ENCODE measurements around the gene ACVRL1. TPM values are rescaled to one million over a fixed set of nuclear protein-coding genes. Genes with fewer than 3 reads are reported as not detected.

ACVRL1 gene
- total RNA-seq, 2 experiments from 2014 or later, result not detected

GRCh38 chr12:51934080-51934479 lies 26.8 kb downstream of the ACVRL1 start:
- DNase-seq, result no peak
- Histone ChIP-seq H3K9me3 (ENCODE audit: control insufficient read depth in 1 of 2, insufficient read depth in 1 of 2, low read length in 2 of 2) (no peaks in the 10 kb centered on the region), H3K36me3 (ENCODE audit: insufficient read depth, low read length) (no peaks in the 10 kb centered on the region), H3K4me1 (ENCODE audit: insufficient read depth, low read length) (no peaks in the 10 kb centered on the region), H3K27ac (ENCODE audit: low read depth in 1 of 2, low read length in 2 of 2) (no peak overlapping the region), H3K27me3 (ENCODE audit: control insufficient read depth in 1 of 2, insufficient read depth in 2 of 2, low read length in 2 of 2) (no peaks in the 10 kb centered on the region), H3K4me3 (ENCODE audit: low read length) (no peak overlapping the region)
- no peaks in the 10 kb centered on the region for H3K9me3 Mint-ChIP-seq
- H3K36me3 Mint-ChIP-seq (ENCODE audit: low read depth), result no peaks in the 10 kb centered on the region
- H3K4me3 Mint-ChIP-seq, result no peak overlapping the region
- H3K27ac Mint-ChIP-seq, result no peak overlapping the region
- CTCF ChIA-PET, result no interaction called here
- TF ChIP-seq, protein P1, sequence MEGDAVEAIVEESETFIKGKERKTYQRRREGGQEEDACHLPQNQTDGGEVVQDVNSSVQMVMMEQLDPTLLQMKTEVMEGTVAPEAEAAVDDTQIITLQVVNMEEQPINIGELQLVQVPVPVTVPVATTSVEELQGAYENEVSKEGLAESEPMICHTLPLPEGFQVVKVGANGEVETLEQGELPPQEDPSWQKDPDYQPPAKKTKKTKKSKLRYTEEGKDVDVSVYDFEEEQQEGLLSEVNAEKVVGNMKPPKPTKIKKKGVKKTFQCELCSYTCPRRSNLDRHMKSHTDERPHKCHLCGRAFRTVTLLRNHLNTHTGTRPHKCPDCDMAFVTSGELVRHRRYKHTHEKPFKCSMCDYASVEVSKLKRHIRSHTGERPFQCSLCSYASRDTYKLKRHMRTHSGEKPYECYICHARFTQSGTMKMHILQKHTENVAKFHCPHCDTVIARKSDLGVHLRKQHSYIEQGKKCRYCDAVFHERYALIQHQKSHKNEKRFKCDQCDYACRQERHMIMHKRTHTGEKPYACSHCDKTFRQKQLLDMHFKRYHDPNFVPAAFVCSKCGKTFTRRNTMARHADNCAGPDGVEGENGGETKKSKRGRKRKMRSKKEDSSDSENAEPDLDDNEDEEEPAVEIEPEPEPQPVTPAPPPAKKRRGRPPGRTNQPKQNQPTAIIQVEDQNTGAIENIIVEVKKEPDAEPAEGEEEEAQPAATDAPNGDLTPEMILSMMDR (IDR thresholded peaks at IDR 0.05), result no peak
- H3K27me3 Mint-ChIP-seq, result no peaks in the 10 kb centered on the region
- H3K4me1 Mint-ChIP-seq (ENCODE audit: low read depth), result no peaks in the 10 kb centered on the region
- intact Hi-C loops (cut with DNase I, micrococcal nuclease), result no loop called here
- ATAC-seq (ENCODE audit: poor library complexity), result no peak
- POLR2A ChIA-PET, result no interaction called here

DNA sequence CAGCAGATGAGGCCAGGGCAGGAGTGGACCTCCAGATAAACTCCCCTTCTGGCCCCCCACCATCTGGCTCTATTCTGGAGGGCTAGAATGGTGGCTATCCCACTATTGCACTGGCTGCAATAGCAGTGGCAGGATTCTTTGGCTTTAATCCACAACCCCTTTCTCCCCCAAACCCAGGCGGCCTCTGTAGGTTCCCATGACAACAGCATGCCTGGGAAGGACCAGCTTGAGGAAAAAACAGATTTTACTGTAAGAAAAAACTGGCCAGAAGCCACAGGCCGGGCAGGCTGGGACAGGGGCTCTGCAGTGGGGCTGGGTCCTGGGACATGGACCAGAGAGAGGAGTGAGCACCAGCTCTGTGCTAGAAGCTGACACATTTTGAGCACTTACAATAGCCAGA lies 30.6 kb downstream of the ACVRL1 start:
- Mint-ChIP-seq H3K36me3 (ENCODE audit: low read depth) (no peaks in the 10 kb centered on the region), H3K9me3 (no peaks in the 10 kb centered on the region), H3K4me1 (ENCODE audit: low read depth) (peaks cover 6% of the 10 kb centered on the region), H3K27ac (no peak overlapping the region), H3K4me3 (no peak overlapping the region), H3K27me3 (no peaks in the 10 kb centered on the region)
- Histone ChIP-seq H3K4me3 (ENCODE audit: low read length) (no peak overlapping the region), H3K27ac (ENCODE audit: low read depth in 1 of 2, low read length in 2 of 2) (no peak overlapping the region), H3K27me3 (ENCODE audit: control insufficient read depth in 1 of 2, insufficient read depth in 2 of 2, low read length in 2 of 2) (peaks cover 0 to 2% of the 10 kb centered on the region in 2 experiments), H3K9me3 (ENCODE audit: control insufficient read depth in 1 of 2, insufficient read depth in 1 of 2, low read length in 2 of 2) (no peaks in the 10 kb centered on the region), H3K36me3 (ENCODE audit: insufficient read depth, low read length) (no peaks in the 10 kb centered on the region), H3K4me1 (ENCODE audit: insufficient read depth, low read length) (no peaks in the 10 kb centered on the region)
- ChIA-PET CTCF (no interaction called here), POLR2A (no interaction called here)
- ATAC-seq (ENCODE audit: poor library complexity), result no peak
- no peak for DNase-seq
- TF ChIP-seq, protein P1 (IDR thresholded peaks at IDR 0.05), result no peak
- intact Hi-C loops (cut with DNase I, micrococcal nuclease), result no loop called here

GRCh38 chr12:51938726-51939125 lies 31.4 kb downstream of the ACVRL1 start:
- ATAC-seq (ENCODE audit: poor library complexity), result no peak
- Mint-ChIP-seq H3K27ac (no peak overlapping the region), H3K4me3 (no peak overlapping the region), H3K27me3 (no peaks in the 10 kb centered on the region), H3K4me1 (ENCODE audit: low read depth) (peaks cover 6% of the 10 kb centered on the region), H3K9me3 (no peaks in the 10 kb centered on the region), H3K36me3 (ENCODE audit: low read depth) (no peaks in the 10 kb centered on the region)
- TF ChIP-seq, protein P1 (IDR thresholded peaks at IDR 0.05), result no peak
- Histone ChIP-seq H3K27ac (ENCODE audit: low read depth in 1 of 2, low read length in 2 of 2) (no peak overlapping the region), H3K4me1 (ENCODE audit: insufficient read depth, low read length) (no peaks in the 10 kb centered on the region), H3K4me3 (ENCODE audit: low read length) (no peak overlapping the region), H3K27me3 (ENCODE audit: control insufficient read depth in 1 of 2, insufficient read depth in 2 of 2, low read length in 2 of 2) (peaks cover 0 to 2% of the 10 kb centered on the region in 2 experiments), H3K9me3 (ENCODE audit: control insufficient read depth in 1 of 2, insufficient read depth in 1 of 2, low read length in 2 of 2) (peaks cover 0 to under 1% of the 10 kb centered on the region in 2 experiments), H3K36me3 (ENCODE audit: insufficient read depth, low read length) (no peaks in the 10 kb centered on the region)
- intact Hi-C loops (cut with DNase I, micrococcal nuclease), result no loop called here
- ChIA-PET POLR2A (interaction anchor here (0.6 kb wide), 1 partner anchor 217 kb away, joined by 3 read pairs; no protein-coding TSS in a partner anchor), CTCF (no interaction called here)
- DNase-seq, result no peak

Measured in CD4-positive, alpha-beta T cell (primary cell).